Upper lobe of left lung (tissue), 6 donors: Measurements from ENCODE around the gene MOK. TPM values are rescaled to one million over a fixed set of nuclear protein-coding genes. Genes with fewer than 3 reads are reported as not detected.
"Not testable (repeated sequence)": the region's sequence is repeated elsewhere in the genome, so short reads cannot be mapped to it uniquely, and the experiment has no call there.

Source experiments
- ATAC-seq, 2 donors: fragments of 200-7000 bp; cut with Tn5 transposase; one replicate each; pipeline ENCODE4 v1.9.1; 2022; ENCODE audit warnings: mild to moderate bottlenecking in 2 of 2, moderate library complexity in 2 of 2; ENCODE audit not compliant: low FRiP score in 2 of 2
- DNase-seq, 2 donors: peaks; one replicate each; pipeline ENCODE4 v3.0.0-alpha.2; 2019 to 2020
- H3K27ac ChIP-seq, 4 donors: fragments of 200-600 bp; sonication (generic); one replicate each; pipeline ENCODE4 v1.5.1; 2016 to 2019
- H3K27me3 ChIP-seq, 4 donors: fragments of 200-600 bp; sonication (generic); one replicate each; pipeline ENCODE4 v1.5.1; 2017 to 2019
- H3K36me3 ChIP-seq, 4 donors: fragments of 200-600 bp; sonication (generic); one replicate each; pipeline ENCODE4 v1.5.1; 2016 to 2019
- H3K4me1 ChIP-seq, 4 donors: fragments of 200-600 bp; sonication (generic); one replicate each; pipeline ENCODE4 v1.5.1; 2018 to 2019
- H3K4me3 ChIP-seq, 4 donors: fragments of 200-600 bp; sonication (generic); one replicate each; pipeline ENCODE4 v1.5.1; 2017 to 2019; ENCODE audit warnings: mild to moderate bottlenecking in 2 of 4, moderate library complexity in 1 of 4
- H3K9me3 ChIP-seq, 4 donors: fragments of 200-600 bp; sonication (generic); one replicate each; pipeline ENCODE4 v1.5.1; 2018 to 2019
- EP300 ChIP-seq, 4 donors: sonication (generic); formaldehyde crosslinking; IDR thresholded peaks; one replicate each; pipeline ENCODE4 v1.5.1; 2017; ENCODE audit warnings: antibody characterized with exemption in 4 of 4, control low read depth in 2 of 4
- POLR2A ChIP-seq, 4 donors: fragments of 450-650 bp; IDR thresholded peaks; one replicate each; pipeline ENCODE4 v1.5.1; 2016 to 2017; ENCODE audit warnings: antibody characterized with exemption in 4 of 4, mild to moderate bottlenecking in 2 of 4
- POLR2AphosphoS5 ChIP-seq, 2 donors: sonication (generic); formaldehyde crosslinking; IDR thresholded peaks; one replicate each; pipeline ENCODE4 v1.5.1; 2017; ENCODE audit warnings: antibody characterized with exemption in 2 of 2
- WGBS, 2 donors: methylation state at CpG; one replicate each; pipeline ENCODE4 v1.1.5; 2017 to 2018; 5-methylcytosine and 5-hydroxymethylcytosine counted together
- total RNA-seq, 6 donors: library from RNA; depleted of rRNA in 4 of 6; stranded (reverse); fragments of >200 nt in 4 of 6; gene quantifications; one replicate each; pipeline versions ENCODE4 v1.1.0 to v1.2.1, GENCODE V29; 2016 to 2021
- TF ChIP-seq, protein P1 (sequence below), 6 experiments: fragments of 450-650 bp in 4 of 6; fragments of 200-600 bp in 2 of 6; sonication (generic) in 2 of 6; IDR thresholded peaks; one replicate each; pipeline ENCODE4 v1.5.1; 2016 to 2019; ENCODE audit warnings: antibody characterized with exemption in 6 of 6
- donor health status: DM: no; HTN: no; CAD: no; lungs with moderate emphysema.
- donor health status: DM: no; HTN: yes; CAD: no; lungs with severe emphysema.

Gene MOK, protein sequence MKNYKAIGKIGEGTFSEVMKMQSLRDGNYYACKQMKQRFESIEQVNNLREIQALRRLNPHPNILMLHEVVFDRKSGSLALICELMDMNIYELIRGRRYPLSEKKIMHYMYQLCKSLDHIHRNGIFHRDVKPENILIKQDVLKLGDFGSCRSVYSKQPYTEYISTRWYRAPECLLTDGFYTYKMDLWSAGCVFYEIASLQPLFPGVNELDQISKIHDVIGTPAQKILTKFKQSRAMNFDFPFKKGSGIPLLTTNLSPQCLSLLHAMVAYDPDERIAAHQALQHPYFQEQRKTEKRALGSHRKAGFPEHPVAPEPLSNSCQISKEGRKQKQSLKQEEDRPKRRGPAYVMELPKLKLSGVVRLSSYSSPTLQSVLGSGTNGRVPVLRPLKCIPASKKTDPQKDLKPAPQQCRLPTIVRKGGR
- total RNA-seq: 10 to 100 TPM in 5 of 6 donors, 1 to 10 TPM in 1; 8.8 to 66.0 (median 29.4) TPM

DNA sequence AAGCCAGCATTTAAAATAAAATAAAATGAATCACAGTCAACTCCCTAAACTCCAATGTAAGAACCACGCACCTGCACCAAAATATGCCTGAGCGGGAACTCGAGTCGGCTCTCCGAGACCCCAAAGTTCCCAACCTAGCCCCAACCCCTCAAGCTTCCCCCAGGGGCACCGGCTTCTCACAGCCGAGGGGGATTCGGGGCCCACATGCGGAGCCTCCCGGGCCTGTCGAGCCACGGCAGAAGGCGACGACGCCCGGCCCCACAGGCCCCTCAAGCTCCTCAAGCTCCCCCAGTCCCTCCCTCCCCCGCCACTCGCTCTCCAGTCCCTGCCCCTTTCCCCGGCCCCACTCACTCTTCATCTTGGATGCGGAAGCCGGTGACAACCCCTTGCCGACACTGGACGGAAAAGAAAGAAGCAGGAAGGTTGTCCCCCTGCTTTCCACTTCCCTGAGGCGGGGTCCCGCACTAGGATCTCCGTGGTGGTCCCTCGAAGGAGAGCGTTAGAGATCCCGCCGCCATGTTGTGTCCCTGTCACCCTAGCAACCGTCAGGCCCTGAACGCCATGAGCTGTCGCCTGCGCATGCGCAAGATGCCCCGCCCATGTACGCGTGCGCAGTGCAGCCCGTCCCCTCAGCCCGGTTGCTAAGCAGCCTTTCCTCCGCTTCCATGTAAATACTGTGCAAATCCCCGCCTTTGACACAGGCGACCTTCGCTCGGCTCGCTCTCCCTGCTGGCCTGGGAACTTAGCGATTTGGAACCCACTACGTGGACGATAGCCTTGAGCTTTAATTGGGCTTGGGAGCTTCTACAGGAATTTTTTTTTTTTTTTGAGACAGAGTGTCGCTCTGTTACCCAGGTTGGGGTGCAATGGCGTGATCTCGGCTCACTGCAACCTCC lies at the start of gene MOK:
TSS of gene MOK (minus strand) at position 554 of the 896 bp plus-strand sequence. CDS start at position 358, 196 bp downstream.
- peaks cover 5 to 14% (median 9%) of the 10 kb centered on the region in 4 donors for H3K4me1 ChIP-seq
- peak; percentile 95 to 100 for DNase-seq
- peak; percentile 26 to 75 for TF ChIP-seq POLR2AphosphoS5 (IDR thresholded peaks at IDR 0.05)
- peak in 2 of 4 donors; percentile 10 to 38 for TF ChIP-seq POLR2A (IDR thresholded peaks at IDR 0.05)
- TF ChIP-seq, protein P1, sequence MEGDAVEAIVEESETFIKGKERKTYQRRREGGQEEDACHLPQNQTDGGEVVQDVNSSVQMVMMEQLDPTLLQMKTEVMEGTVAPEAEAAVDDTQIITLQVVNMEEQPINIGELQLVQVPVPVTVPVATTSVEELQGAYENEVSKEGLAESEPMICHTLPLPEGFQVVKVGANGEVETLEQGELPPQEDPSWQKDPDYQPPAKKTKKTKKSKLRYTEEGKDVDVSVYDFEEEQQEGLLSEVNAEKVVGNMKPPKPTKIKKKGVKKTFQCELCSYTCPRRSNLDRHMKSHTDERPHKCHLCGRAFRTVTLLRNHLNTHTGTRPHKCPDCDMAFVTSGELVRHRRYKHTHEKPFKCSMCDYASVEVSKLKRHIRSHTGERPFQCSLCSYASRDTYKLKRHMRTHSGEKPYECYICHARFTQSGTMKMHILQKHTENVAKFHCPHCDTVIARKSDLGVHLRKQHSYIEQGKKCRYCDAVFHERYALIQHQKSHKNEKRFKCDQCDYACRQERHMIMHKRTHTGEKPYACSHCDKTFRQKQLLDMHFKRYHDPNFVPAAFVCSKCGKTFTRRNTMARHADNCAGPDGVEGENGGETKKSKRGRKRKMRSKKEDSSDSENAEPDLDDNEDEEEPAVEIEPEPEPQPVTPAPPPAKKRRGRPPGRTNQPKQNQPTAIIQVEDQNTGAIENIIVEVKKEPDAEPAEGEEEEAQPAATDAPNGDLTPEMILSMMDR (IDR thresholded peaks at IDR 0.05): no peak
- WGBS, 2 donors: 1% methylated on average over 24 to 45 of the region's 53 CpGs
- H3K9me3 ChIP-seq: no peaks in the 10 kb centered on the region
- H3K27me3 ChIP-seq: no peaks in the 10 kb centered on the region
- H3K27ac ChIP-seq: peak within 1 kb of the TSS; percentile 5 to 82 (median 64)
- no peaks in the 10 kb centered on the region for H3K36me3 ChIP-seq
- peak within 1 kb of the TSS; percentile 64 to 93 (median 84) for H3K4me3 ChIP-seq
- peak; percentile 97 to 99 for ATAC-seq

DNA sequence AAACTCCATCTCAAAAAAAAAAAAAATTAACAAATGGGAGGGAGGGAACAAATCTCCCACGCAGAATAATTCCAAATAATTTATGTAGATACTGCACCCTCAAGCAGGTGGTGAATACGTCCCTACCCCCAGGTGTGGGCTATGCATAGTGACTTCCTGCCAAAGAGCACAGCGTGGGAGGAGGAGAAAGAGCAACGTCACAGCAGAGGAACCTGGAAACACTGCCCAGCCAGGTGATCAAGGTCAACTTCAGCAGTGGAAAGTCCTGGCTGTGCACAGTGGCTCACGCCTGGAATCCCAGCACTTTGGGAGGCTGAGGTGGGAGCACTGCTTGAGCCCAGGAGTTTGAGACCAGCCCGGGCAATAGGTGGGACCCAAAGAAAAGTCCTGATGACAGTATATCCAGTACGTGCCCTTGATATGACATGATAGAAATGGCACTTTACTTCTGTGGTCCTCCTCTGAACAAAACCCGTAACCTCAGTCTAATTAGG lies 48.2 kb upstream of the MOK start:
- Histone ChIP-seq H3K27ac (peak overlapping the region; percentile 9 to 79 (median 68)), H3K4me3 (no peak overlapping the region), H3K4me1 (peaks cover 0 to 19% (median 15%) of the 10 kb centered on the region in 4 donors), H3K27me3 (no peaks in the 10 kb centered on the region), H3K36me3 (peaks cover 25 to 83% (median 55%) of the 10 kb centered on the region in 4 donors), H3K9me3 (no peaks in the 10 kb centered on the region)
- ATAC-seq (no peak), DNase-seq (peak in 1 of 2 donors; percentile 28)
- WGBS, 2 donors: 89 to 90% methylated on average over 8 of the region's 8 CpGs
- TF ChIP-seq EP300 (IDR thresholded peaks at IDR 0.05): no peak
- TF ChIP-seq, protein P1 (IDR thresholded peaks at IDR 0.05): no peak
- TF ChIP-seq POLR2AphosphoS5 (IDR thresholded peaks at IDR 0.05): no peak
- no peak for TF ChIP-seq POLR2A (IDR thresholded peaks at IDR 0.05)

DNA sequence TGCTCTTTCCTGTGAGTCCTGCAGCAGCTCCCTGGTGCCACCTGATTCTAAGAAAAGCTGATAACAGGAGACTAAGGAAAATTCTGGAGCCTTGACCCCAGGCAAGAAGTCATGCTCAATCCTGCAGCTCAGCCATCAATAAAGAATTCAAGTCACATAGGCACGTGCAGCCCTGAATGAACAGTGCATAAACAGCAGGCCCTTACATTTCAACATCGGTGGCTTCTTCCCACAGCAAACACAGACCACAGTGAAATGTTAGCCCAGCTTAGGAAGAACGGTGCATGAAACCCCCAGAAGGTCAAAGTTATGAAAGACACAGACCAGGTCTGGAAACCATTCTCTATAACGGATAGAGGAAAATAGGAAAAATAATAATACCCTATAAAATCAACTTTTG lies 47.2 kb upstream of the MOK start:
- no peaks in the 10 kb centered on the region for H3K27me3 ChIP-seq
- no peak for TF ChIP-seq EP300 (IDR thresholded peaks at IDR 0.05)
- TF ChIP-seq, protein P1 (IDR thresholded peaks at IDR 0.05): no peak
- no peak overlapping the region for H3K4me3 ChIP-seq
- DNase-seq: no peak
- peaks cover 0 to 19% (median 15%) of the 10 kb centered on the region in 4 donors for H3K4me1 ChIP-seq
- peaks cover 25 to 83% (median 55%) of the 10 kb centered on the region in 4 donors for H3K36me3 ChIP-seq
- H3K27ac ChIP-seq: peak overlapping the region; percentile 9 to 79 (median 68)
- WGBS, 2 donors: 79 to 87% methylated on average over 4 of the region's 4 CpGs
- no peaks in the 10 kb centered on the region for H3K9me3 ChIP-seq
- ATAC-seq: no peak

DNA sequence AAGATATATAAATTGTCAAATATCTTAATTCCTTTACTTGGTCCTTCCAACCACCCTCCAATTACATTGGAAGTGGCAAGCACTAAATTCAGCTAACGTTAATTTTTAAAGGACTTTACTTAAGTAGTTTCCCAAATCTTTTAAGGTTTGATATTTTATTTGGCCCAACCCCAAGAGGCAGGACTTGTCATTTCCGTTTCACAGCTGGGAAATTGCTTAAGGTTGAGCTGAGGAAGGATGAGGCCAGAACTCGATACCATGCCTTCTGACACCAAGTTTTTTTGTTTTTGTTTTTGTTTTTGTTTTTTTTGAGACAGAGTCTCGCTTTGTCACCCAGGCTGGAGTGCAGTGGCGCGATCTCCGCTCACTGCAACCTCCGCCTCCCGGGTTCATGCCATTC lies 46.6 kb upstream of the MOK start:
- H3K4me1 ChIP-seq: peaks cover 0 to 19% (median 15%) of the 10 kb centered on the region in 4 donors
- peaks cover 22 to 85% (median 55%) of the 10 kb centered on the region in 4 donors for H3K36me3 ChIP-seq
- not testable (repeated sequence) for H3K27me3 ChIP-seq, DNase-seq, H3K9me3 ChIP-seq, ATAC-seq, H3K4me3 ChIP-seq
- H3K27ac ChIP-seq: peak overlapping the region; percentile 57 to 79 (median 74)
- WGBS, 2 donors: 68 to 73% methylated on average over 9 of the region's 9 CpGs

DNA sequence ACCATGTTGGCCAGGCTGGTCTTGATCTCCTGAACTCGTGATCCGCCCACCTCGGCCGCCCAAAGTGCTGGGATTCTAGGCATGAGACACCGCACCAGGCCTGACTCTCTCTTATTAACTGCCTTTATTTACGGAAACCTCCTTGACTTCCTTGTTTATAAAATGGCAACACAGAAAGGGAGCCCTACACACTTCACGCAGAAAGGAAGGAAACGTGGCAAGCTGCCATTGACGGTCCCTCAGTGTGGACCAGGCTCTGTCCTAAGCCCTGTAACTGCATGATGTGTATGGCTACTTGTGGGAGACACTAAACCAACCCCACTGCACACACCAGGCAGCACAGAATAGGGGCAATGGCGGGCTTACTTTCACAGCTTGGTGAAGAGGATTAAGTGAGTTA lies 46.1 kb upstream of the MOK start:
- no peak overlapping the region for H3K4me3 ChIP-seq
- 58 to 63% methylated on average over 10 of the region's 10 CpGs for WGBS, 2 donors
- ATAC-seq (no peak), DNase-seq (peak in 1 of 2 donors; percentile 32)
- H3K36me3 ChIP-seq: peaks cover 19 to 85% (median 60%) of the 10 kb centered on the region in 4 donors
- H3K4me1 ChIP-seq: peaks cover 0 to 19% (median 15%) of the 10 kb centered on the region in 4 donors
- H3K9me3 ChIP-seq: no peaks in the 10 kb centered on the region
- no peaks in the 10 kb centered on the region for H3K27me3 ChIP-seq
- TF ChIP-seq EP300 (IDR thresholded peaks at IDR 0.05) (peak in 1 of 4 donors; percentile 40), POLR2A (IDR thresholded peaks at IDR 0.05) (no peak), POLR2AphosphoS5 (IDR thresholded peaks at IDR 0.05) (peak; percentile 66 to 71)
- H3K27ac ChIP-seq: peak overlapping the region; percentile 54 to 79 (median 74)
